ENCODE measurements around the gene FGF14.
"Not testable (repeated sequence)": the region's sequence is repeated elsewhere in the genome, so short reads cannot be mapped to it uniquely, and the experiment has no call there.

Gene FGF14

GRCh38 chr13:102097708-102098107 is 304.1 kb downstream of the FGF14 start:
- no peaks in the 10 kb centered on the region for H3K36me3 Mint-ChIP-seq (ENCODE audit: low read depth)

GRCh38 chr13:102093288-102093687 is 308.6 kb downstream of the FGF14 start:
- not testable (repeated sequence) for H3K4me1 Mint-ChIP-seq (ENCODE audit: low read depth); H3K27ac Mint-ChIP-seq; H3K36me3 Mint-ChIP-seq (ENCODE audit: low read depth); H3K4me3 Mint-ChIP-seq; H3K27me3 Mint-ChIP-seq (ENCODE audit: low read depth); H3K9me3 Mint-ChIP-seq

More at GRCh38 chr13:102097708-102098107, 304.1 kb downstream of the FGF14 start:
- Mint-ChIP-seq H3K27me3 (ENCODE audit: low read depth) (no peaks in the 10 kb centered on the region), H3K4me1 (ENCODE audit: low read depth) (no peaks in the 10 kb centered on the region), H3K27ac (no peak overlapping the region), H3K9me3 (no peaks in the 10 kb centered on the region), H3K4me3 (no peak overlapping the region)

DNA sequence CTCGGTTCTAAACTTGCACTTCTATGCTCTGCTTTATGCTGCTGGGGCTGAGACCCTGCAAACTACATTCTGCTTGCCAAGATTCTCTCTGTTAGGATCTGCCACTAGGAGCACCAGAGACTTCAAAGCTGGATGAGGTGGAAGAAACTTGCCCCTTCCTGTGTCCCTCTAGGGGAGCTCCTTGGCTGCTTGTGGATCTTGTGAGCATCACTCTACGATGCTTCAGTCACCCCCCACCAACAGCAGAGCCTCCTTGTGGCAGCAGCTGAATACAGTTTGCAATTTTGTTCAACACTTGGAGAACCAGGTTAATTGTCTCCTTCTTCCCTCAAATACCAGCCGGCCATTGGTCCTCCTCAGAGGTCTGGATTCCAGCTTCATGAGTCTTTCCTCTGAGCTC is 310.6 kb downstream of the FGF14 start:
- H3K4me3 Mint-ChIP-seq, result no peak overlapping the region
- no peaks in the 10 kb centered on the region for H3K9me3 Mint-ChIP-seq
- no peak overlapping the region for H3K27ac Mint-ChIP-seq
- H3K27me3 Mint-ChIP-seq (ENCODE audit: low read depth), result no peaks in the 10 kb centered on the region
- H3K4me1 Mint-ChIP-seq (ENCODE audit: low read depth), result no peaks in the 10 kb centered on the region
- H3K36me3 Mint-ChIP-seq (ENCODE audit: low read depth), result no peaks in the 10 kb centered on the region

DNA sequence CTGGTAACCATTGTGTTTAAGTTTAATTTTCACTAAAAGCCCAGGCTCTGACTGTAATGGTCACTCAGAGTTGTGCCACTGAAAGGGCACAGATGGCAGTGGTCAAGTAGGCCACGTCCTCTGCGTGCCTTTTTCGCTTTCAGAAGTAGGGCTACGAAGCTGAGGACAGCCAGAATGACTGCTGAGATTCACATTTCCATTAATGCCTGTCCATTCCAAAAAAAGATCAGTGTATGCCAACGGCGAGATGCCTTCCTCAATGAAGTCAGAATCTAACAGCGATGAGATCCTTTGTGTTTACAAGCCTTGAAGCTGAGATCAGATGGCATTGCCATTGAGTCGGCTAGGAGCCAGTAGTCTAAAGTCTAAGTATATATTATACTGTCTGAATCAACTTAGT is 311.3 kb downstream of the FGF14 start:
- H3K9me3 Mint-ChIP-seq, result no peaks in the 10 kb centered on the region
- no peaks in the 10 kb centered on the region for H3K36me3 Mint-ChIP-seq (ENCODE audit: low read depth)
- H3K4me3 Mint-ChIP-seq, result no peak overlapping the region
- no peaks in the 10 kb centered on the region for H3K27me3 Mint-ChIP-seq (ENCODE audit: low read depth)
- H3K4me1 Mint-ChIP-seq (ENCODE audit: low read depth), result no peaks in the 10 kb centered on the region
- H3K27ac Mint-ChIP-seq, result no peak overlapping the region

DNA sequence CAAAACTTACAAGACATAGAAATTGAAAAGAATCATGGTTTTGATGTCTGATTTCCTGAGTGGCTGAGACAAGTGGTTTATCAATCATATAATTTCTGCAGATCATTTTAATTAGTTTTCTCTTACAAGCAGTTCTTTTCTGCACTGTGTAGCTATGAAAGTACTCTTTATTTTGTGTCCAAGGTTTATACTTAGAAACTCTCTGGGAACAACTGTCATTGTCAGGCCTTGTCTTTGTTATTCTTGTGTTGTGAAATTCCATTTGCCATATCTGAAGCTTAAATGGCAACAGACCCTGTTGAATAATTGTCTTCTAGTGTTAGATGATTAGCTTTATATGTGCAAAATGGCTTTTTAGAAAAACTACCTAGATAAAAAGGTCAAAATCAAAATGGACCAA is 312.1 kb downstream of the FGF14 start:
- Mint-ChIP-seq H3K36me3 (ENCODE audit: low read depth) (no peaks in the 10 kb centered on the region), H3K4me1 (ENCODE audit: low read depth) (no peaks in the 10 kb centered on the region), H3K27me3 (ENCODE audit: low read depth) (no peaks in the 10 kb centered on the region), H3K4me3 (no peak overlapping the region), H3K9me3 (no peaks in the 10 kb centered on the region), H3K27ac (no peak overlapping the region)

DNA sequence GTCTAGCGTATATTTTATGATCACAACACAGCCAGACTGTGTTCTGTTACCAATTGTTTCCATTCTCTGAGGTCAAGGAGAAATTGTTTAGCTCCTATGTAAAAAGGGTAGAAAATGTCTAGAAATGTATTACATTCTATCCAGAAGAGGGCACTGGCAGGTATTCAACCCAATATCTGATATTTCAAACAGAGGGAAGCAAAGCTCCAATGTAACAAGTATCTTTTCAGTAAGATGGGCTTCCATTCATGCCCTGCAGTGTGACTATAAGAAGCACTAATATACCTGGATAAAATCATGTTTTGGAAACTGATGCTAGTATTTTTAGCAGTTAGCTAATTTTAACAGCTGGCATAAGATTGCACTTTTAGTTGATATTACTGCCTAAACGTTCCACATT is 312.7 kb downstream of the FGF14 start:
- Mint-ChIP-seq H3K4me1 (ENCODE audit: low read depth) (no peaks in the 10 kb centered on the region), H3K27ac (no peak overlapping the region), H3K36me3 (ENCODE audit: low read depth) (no peaks in the 10 kb centered on the region), H3K9me3 (no peaks in the 10 kb centered on the region), H3K27me3 (ENCODE audit: low read depth) (no peaks in the 10 kb centered on the region), H3K4me3 (no peak overlapping the region)

GRCh38 chr13:102073251-102073650 is 328.6 kb downstream of the FGF14 start:
- H3K4me3 Mint-ChIP-seq, result no peak overlapping the region
- no peak overlapping the region for H3K27ac Mint-ChIP-seq
- no peaks in the 10 kb centered on the region for H3K36me3 Mint-ChIP-seq (ENCODE audit: low read depth)
- no peaks in the 10 kb centered on the region for H3K4me1 Mint-ChIP-seq (ENCODE audit: low read depth)
- no peaks in the 10 kb centered on the region for H3K9me3 Mint-ChIP-seq
- no peaks in the 10 kb centered on the region for H3K27me3 Mint-ChIP-seq (ENCODE audit: low read depth)

GRCh38 chr13:102071711-102072110 is 330.1 kb downstream of the FGF14 start:
- Mint-ChIP-seq H3K27me3 (ENCODE audit: low read depth) (no peaks in the 10 kb centered on the region), H3K4me3 (no peak overlapping the region), H3K9me3 (no peaks in the 10 kb centered on the region), H3K27ac (no peak overlapping the region), H3K36me3 (ENCODE audit: low read depth) (no peaks in the 10 kb centered on the region), H3K4me1 (ENCODE audit: low read depth) (no peaks in the 10 kb centered on the region)

- not testable (repeated sequence) for H3K4me1 Mint-ChIP-seq (ENCODE audit: low read depth); H3K4me3 Mint-ChIP-seq; H3K9me3 Mint-ChIP-seq; H3K36me3 Mint-ChIP-seq (ENCODE audit: low read depth); H3K27ac Mint-ChIP-seq; H3K27me3 Mint-ChIP-seq (ENCODE audit: low read depth)
Observed at GRCh38 chr13:102068323-102068722, 333.5 kb downstream of the FGF14 start.

GRCh38 chr13:102055090-102055779 is 346.6 kb downstream of the FGF14 start:
- peaks cover 26% of the 10 kb centered on the region for H3K9me3 Mint-ChIP-seq
- H3K27ac Mint-ChIP-seq, result no peak overlapping the region
- no peaks in the 10 kb centered on the region for H3K4me1 Mint-ChIP-seq (ENCODE audit: low read depth)
- no peaks in the 10 kb centered on the region for H3K36me3 Mint-ChIP-seq (ENCODE audit: low read depth)
- H3K4me3 Mint-ChIP-seq, result no peak overlapping the region
- no peaks in the 10 kb centered on the region for H3K27me3 Mint-ChIP-seq (ENCODE audit: low read depth)

DNA sequence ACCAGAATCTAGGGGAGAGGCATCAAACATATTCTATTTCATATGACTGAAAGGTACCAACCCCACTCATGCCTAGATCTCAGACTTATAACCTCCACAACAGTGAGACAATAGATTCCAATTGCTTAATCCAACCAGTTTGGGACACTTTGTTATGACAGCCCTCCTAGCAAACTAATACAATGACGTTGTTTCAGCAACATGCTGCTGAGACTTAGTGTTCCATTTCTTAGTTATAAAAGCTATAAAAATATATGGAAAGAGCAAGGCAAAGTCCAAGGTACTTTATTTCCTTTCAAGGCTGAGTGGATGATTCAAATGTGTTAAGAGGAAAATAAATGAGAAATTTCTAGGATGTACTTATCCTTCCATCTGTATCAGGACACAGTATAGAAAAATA is 352.0 kb downstream of the FGF14 start:
- H3K27me3 Mint-ChIP-seq (ENCODE audit: low read depth), result no peaks in the 10 kb centered on the region
- H3K4me1 Mint-ChIP-seq (ENCODE audit: low read depth), result no peaks in the 10 kb centered on the region
- H3K36me3 Mint-ChIP-seq (ENCODE audit: low read depth), result no peaks in the 10 kb centered on the region
- H3K27ac Mint-ChIP-seq, result no peak overlapping the region
- no peak overlapping the region for H3K4me3 Mint-ChIP-seq
- peaks cover 31% of the 10 kb centered on the region for H3K9me3 Mint-ChIP-seq

GRCh38 chr13:102045731-102046130 is 356.1 kb downstream of the FGF14 start:
- H3K9me3 Mint-ChIP-seq, result peaks cover 9% of the 10 kb centered on the region
- H3K36me3 Mint-ChIP-seq (ENCODE audit: low read depth), result no peaks in the 10 kb centered on the region
- no peak overlapping the region for H3K4me3 Mint-ChIP-seq
- H3K27ac Mint-ChIP-seq, result no peak overlapping the region
- no peaks in the 10 kb centered on the region for H3K27me3 Mint-ChIP-seq (ENCODE audit: low read depth)
- H3K4me1 Mint-ChIP-seq (ENCODE audit: low read depth), result no peaks in the 10 kb centered on the region

DNA sequence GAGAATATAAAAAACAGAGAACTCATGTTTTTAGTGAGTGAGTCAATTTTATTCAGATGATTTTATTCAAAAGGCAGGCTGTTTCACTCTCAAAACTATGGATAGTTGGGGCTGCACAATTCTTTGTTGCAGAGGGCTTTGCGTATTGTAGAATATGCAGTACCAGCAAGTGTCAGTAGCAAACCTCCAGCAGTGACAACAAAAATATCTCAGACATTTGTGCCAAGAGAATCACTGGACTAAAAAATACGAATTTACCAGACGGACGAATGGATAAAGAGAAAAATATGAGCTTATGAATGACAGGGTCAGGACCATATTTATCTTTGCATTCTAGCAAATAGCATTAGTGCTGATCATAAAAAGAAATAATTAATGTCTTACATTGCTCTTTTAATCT is 359.1 kb downstream of the FGF14 start:
- Mint-ChIP-seq H3K4me3 (no peak overlapping the region), H3K9me3 (no peaks in the 10 kb centered on the region), H3K4me1 (ENCODE audit: low read depth) (no peaks in the 10 kb centered on the region), H3K27me3 (ENCODE audit: low read depth) (no peaks in the 10 kb centered on the region), H3K27ac (no peak overlapping the region), H3K36me3 (ENCODE audit: low read depth) (no peaks in the 10 kb centered on the region)

DNA sequence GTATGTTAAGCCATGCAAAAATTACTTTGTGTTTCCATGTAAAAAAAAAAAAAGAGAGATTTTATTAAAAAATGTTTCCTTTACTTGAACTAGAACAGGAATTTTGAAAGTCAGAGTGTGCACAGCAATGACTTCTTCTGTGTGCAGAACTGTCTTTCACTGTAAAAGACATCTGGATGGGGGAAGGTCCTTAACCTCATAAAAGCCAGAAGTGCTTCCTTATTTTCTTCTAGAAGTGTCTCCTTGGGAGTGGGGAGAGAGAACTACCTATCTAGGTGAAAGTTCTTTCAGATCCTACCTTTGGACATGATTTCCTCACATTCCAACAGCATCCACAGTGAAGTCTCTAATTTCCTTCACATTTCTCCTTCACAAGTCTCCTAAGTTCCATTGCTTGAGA is 360.3 kb downstream of the FGF14 start:
- Mint-ChIP-seq H3K27ac (no peak overlapping the region), H3K4me1 (ENCODE audit: low read depth) (no peaks in the 10 kb centered on the region), H3K36me3 (ENCODE audit: low read depth) (no peaks in the 10 kb centered on the region), H3K4me3 (no peak overlapping the region), H3K27me3 (ENCODE audit: low read depth) (no peaks in the 10 kb centered on the region), H3K9me3 (no peaks in the 10 kb centered on the region)

GRCh38 chr13:102040812-102041211 is 361.0 kb downstream of the FGF14 start:
- H3K9me3 Mint-ChIP-seq, result no peaks in the 10 kb centered on the region
- no peaks in the 10 kb centered on the region for H3K36me3 Mint-ChIP-seq (ENCODE audit: low read depth)
- H3K4me3 Mint-ChIP-seq, result no peak overlapping the region
- no peaks in the 10 kb centered on the region for H3K4me1 Mint-ChIP-seq (ENCODE audit: low read depth)
- H3K27ac Mint-ChIP-seq, result no peak overlapping the region
- H3K27me3 Mint-ChIP-seq (ENCODE audit: low read depth), result no peaks in the 10 kb centered on the region

GRCh38 chr13:102039264-102039663 is 362.6 kb downstream of the FGF14 start:
- H3K27ac Mint-ChIP-seq, result no peak overlapping the region
- H3K36me3 Mint-ChIP-seq (ENCODE audit: low read depth), result no peaks in the 10 kb centered on the region
- H3K4me3 Mint-ChIP-seq, result no peak overlapping the region
- no peaks in the 10 kb centered on the region for H3K9me3 Mint-ChIP-seq
- no peaks in the 10 kb centered on the region for H3K27me3 Mint-ChIP-seq (ENCODE audit: low read depth)
- H3K4me1 Mint-ChIP-seq (ENCODE audit: low read depth), result no peaks in the 10 kb centered on the region
